Measurements from ENCODE around the gene MXRA8. TPM values are rescaled to one million over a fixed set of nuclear protein-coding genes. Genes with fewer than 3 reads are reported as not detected.

The MXRA8 gene
- total RNA-seq, 2 experiments from 2014 or later, result 1.6 to 2.9 TPM

- intact Hi-C loops (cut with DNase I, micrococcal nuclease), result no loop called here
- TF ChIP-seq, protein P1, sequence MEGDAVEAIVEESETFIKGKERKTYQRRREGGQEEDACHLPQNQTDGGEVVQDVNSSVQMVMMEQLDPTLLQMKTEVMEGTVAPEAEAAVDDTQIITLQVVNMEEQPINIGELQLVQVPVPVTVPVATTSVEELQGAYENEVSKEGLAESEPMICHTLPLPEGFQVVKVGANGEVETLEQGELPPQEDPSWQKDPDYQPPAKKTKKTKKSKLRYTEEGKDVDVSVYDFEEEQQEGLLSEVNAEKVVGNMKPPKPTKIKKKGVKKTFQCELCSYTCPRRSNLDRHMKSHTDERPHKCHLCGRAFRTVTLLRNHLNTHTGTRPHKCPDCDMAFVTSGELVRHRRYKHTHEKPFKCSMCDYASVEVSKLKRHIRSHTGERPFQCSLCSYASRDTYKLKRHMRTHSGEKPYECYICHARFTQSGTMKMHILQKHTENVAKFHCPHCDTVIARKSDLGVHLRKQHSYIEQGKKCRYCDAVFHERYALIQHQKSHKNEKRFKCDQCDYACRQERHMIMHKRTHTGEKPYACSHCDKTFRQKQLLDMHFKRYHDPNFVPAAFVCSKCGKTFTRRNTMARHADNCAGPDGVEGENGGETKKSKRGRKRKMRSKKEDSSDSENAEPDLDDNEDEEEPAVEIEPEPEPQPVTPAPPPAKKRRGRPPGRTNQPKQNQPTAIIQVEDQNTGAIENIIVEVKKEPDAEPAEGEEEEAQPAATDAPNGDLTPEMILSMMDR (IDR thresholded peaks at IDR 0.05), result no peak
- DNase-seq (no peak), ATAC-seq (ENCODE audit: poor library complexity) (no peak)
- H3K36me3 Mint-ChIP-seq (ENCODE audit: low read depth), result peaks cover 89% of the 10 kb centered on the region
- no peaks in the 10 kb centered on the region for H3K9me3 ChIP-seq (ENCODE audit: control insufficient read depth in 1 of 2, insufficient read depth in 1 of 2, low read length in 2 of 2)
- H3K27me3 Mint-ChIP-seq, result no peaks in the 10 kb centered on the region
- H3K4me3 Mint-ChIP-seq, result no peak overlapping the region
- no peak overlapping the region for H3K27ac ChIP-seq (ENCODE audit: low read depth in 1 of 2, low read length in 2 of 2)
- ChIA-PET POLR2A (no interaction called here), CTCF (interaction anchor here (1.6 kb wide), 1 partner anchor 15 kb away, joined by 3 read pairs; no protein-coding TSS in a partner anchor)
- peaks cover 17% of the 10 kb centered on the region for H3K4me1 ChIP-seq (ENCODE audit: insufficient read depth, low read length)
- H3K4me3 ChIP-seq (ENCODE audit: low read length), result no peak overlapping the region
- H3K27me3 ChIP-seq (ENCODE audit: control insufficient read depth in 1 of 2, insufficient read depth in 2 of 2, low read length in 2 of 2), result no peaks in the 10 kb centered on the region
- H3K4me1 Mint-ChIP-seq (ENCODE audit: low read depth), result peaks cover 23% of the 10 kb centered on the region
- H3K36me3 ChIP-seq (ENCODE audit: insufficient read depth, low read length), result peaks cover 94% of the 10 kb centered on the region
- H3K27ac Mint-ChIP-seq, result no peak overlapping the region
- H3K9me3 Mint-ChIP-seq, result no peaks in the 10 kb centered on the region
Observed at GRCh38 chr1:1393014-1393413, 34.7 kb upstream of the MXRA8 start.

DNA sequence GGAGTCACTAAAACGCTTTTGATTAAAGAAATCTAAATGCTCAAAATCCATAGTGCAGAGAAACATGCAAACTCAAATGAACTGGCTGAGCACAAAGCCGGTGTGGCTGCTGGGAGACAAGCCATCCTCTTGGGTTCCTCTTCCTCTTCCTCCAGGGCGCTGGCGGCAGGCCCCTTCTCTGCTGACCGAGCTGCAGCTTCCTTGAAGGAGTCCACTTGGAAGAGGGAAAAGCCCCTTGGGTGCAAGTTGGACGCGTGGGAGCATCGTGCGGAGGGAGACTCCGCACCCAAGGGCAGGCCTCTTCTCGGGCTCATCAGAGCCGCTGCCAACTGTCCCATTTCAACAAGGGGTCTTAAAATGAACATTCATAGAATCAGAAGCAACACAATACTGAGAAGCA, 32.9 kb upstream of the MXRA8 start:
- ChIA-PET CTCF (interaction anchor here (2.5 kb wide), 1 partner anchor 8 kb away, joined by 5 read pairs; the partner anchor contains the start of gene CCNL2), POLR2A (interaction anchor here (4.2 kb wide), 1 partner anchor 9 kb away, joined by 21 read pairs; the partner anchor contains the start of gene CCNL2)
- Mint-ChIP-seq H3K9me3 (no peaks in the 10 kb centered on the region), H3K4me1 (ENCODE audit: low read depth) (peaks cover 17% of the 10 kb centered on the region), H3K27me3 (no peaks in the 10 kb centered on the region), H3K27ac (no peak overlapping the region), H3K36me3 (ENCODE audit: low read depth) (peaks cover 94% of the 10 kb centered on the region), H3K4me3 (no peak overlapping the region)
- intact Hi-C loops (cut with DNase I, micrococcal nuclease), result no loop called here
- Histone ChIP-seq H3K4me3 (ENCODE audit: low read length) (no peak overlapping the region), H3K36me3 (ENCODE audit: insufficient read depth, low read length) (peaks cover 99% of the 10 kb centered on the region), H3K27me3 (ENCODE audit: control insufficient read depth in 1 of 2, insufficient read depth in 2 of 2, low read length in 2 of 2) (no peaks in the 10 kb centered on the region), H3K4me1 (ENCODE audit: insufficient read depth, low read length) (peaks cover 5% of the 10 kb centered on the region), H3K27ac (ENCODE audit: low read depth in 1 of 2, low read length in 2 of 2) (no peak overlapping the region), H3K9me3 (ENCODE audit: control insufficient read depth in 1 of 2, insufficient read depth in 1 of 2, low read length in 2 of 2) (no peaks in the 10 kb centered on the region)
- TF ChIP-seq, protein P1 (IDR thresholded peaks at IDR 0.05), result no peak
- ATAC-seq (ENCODE audit: poor library complexity), result no peak
- DNase-seq, result no peak

DNA sequence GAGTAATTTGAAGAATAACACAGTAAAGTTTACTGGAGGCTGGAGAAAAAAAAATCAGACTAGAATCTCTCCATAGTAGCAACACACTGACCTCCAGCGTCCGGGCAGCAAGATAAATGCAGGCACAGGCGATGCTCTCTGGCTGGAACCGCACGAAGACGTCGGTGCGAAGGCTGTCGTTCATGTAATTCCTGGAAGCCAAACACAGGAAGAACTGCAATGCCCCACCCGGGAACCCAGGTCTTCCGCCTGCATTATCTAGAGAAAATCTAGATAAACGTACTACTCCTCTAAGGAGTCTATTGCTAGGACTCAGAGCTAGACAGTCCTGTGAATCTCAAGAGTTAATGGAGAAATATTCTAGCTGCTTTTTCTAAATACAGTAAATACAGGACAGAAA, 32.3 kb upstream of the MXRA8 start:
- Mint-ChIP-seq H3K4me1 (ENCODE audit: low read depth) (peaks cover 16% of the 10 kb centered on the region), H3K9me3 (no peaks in the 10 kb centered on the region), H3K4me3 (no peak overlapping the region), H3K27me3 (no peaks in the 10 kb centered on the region), H3K36me3 (ENCODE audit: low read depth) (peaks cover 97% of the 10 kb centered on the region), H3K27ac (no peak overlapping the region)
- TF ChIP-seq, protein P1 (IDR thresholded peaks at IDR 0.05), result no peak
- no peak for DNase-seq
- no peak for ATAC-seq (ENCODE audit: poor library complexity)
- Histone ChIP-seq H3K4me3 (ENCODE audit: low read length) (no peak overlapping the region), H3K4me1 (ENCODE audit: insufficient read depth, low read length) (peaks cover 5% of the 10 kb centered on the region), H3K36me3 (ENCODE audit: insufficient read depth, low read length) (peaks cover 99% of the 10 kb centered on the region), H3K27ac (ENCODE audit: low read depth in 1 of 2, low read length in 2 of 2) (no peak overlapping the region), H3K9me3 (ENCODE audit: control insufficient read depth in 1 of 2, insufficient read depth in 1 of 2, low read length in 2 of 2) (no peaks in the 10 kb centered on the region), H3K27me3 (ENCODE audit: control insufficient read depth in 1 of 2, insufficient read depth in 2 of 2, low read length in 2 of 2) (no peaks in the 10 kb centered on the region)
- ChIA-PET POLR2A (interaction anchor here (4.2 kb wide), 1 partner anchor 9 kb away, joined by 21 read pairs; the partner anchor contains the start of gene CCNL2), CTCF (interaction anchor here (0.6 to 2.5 kb wide), 2 partner anchors 9 to 13 kb away, joined by 3 to 5 read pairs; partner anchors contain the start of gene CCNL2)
- intact Hi-C loops (cut with DNase I, micrococcal nuclease), result no loop called here
